K562 (cell line): ENCODE data around the gene PPP2R2D. TPM values are rescaled to one million over a fixed set of nuclear protein-coding genes. Genes with fewer than 3 reads are reported as not detected.

ENCODE experiments used
- ATAC-seq: fragments of 200-7000 bp; cut with Tn5 transposase; 3 replicates; pipeline ENCODE4 v1.9.1; 2020; ENCODE audit warnings: moderate library complexity
- BruUV-seq: library from RNA; stranded (reverse); fragments of 400-500 nt; replicated peaks from 2 replicates; lab custom pipeline; 2021; lab: Mats Ljungman, UMichigan
- CTCF ChIA-PET: fragments of 300-600 bp; formaldehyde crosslinking; extraction: SDS; loops from one replicate; lab custom pipeline; 2021; ENCODE audit warnings: low intra/inter-chr PET ratio; lab: Yijun Ruan, JAX
- POLR2A ChIA-PET: fragments of 300-600, 350-650 bp; sonication (Branson Sonifier 250); formaldehyde crosslinking; extraction: SDS; loops from one replicate; lab custom pipeline; 2021; ENCODE audit warnings: antibody characterized with exemption, inconsistent platforms; lab: Yijun Ruan, JAX
- DNase-seq, 4 experiments: peaks; one replicate each; pipeline versions ENCODE4 v3.0.0 to v3.0.0-alpha.2; 2011 to 2018; ENCODE audit warnings: low spot score in 3 of 4, mixed read lengths in 3 of 4; ENCODE audit errors: extremely low read depth in 1 of 4
- FAIRE-seq: peaks from 2 replicates; lab custom pipeline; 2011; peaks lifted over from hg19 to GRCh38; lab: Jason Lieb, UNC
- H2AFZ ChIP-seq: 2 replicates; pipeline ENCODE4 v1.6.0; 2011; ENCODE audit warnings: low read depth, low read length, control low read depth, inconsistent platforms
- H3K27ac ChIP-seq: fragments of 200-600 bp; 3 replicates; pipeline ENCODE4 v1.8.0; 2011; ENCODE audit warnings: low read depth, mild to moderate bottlenecking, control low read depth, inconsistent platforms, low read length, moderate library complexity, mixed read lengths; ENCODE audit errors: extremely low read depth
- H3K27me3 ChIP-seq, 2 experiments: fragments of 300-600 bp in 1 of 2; 2 replicates in 1 of 2; 3 replicates in 1 of 2; pipeline versions ENCODE4 v1.6.0 to v1.8.0; 2011; ENCODE audit warnings: inconsistent platforms in 2 of 2, low read length in 2 of 2, mild to moderate bottlenecking in 1 of 2, mixed read lengths in 1 of 2, moderate library complexity in 1 of 2; ENCODE audit not compliant: control insufficient read depth in 2 of 2, insufficient read depth in 2 of 2
- H3K36me3 ChIP-seq: fragments of 300-600 bp; 3 replicates; pipeline ENCODE4 v1.8.0; 2011; ENCODE audit warnings: mild to moderate bottlenecking, low read length, inconsistent platforms; ENCODE audit not compliant: control insufficient read depth, insufficient read depth
- H3K4me1 ChIP-seq, 2 experiments: fragments of 200-600 bp in 1 of 2; replicated peaks in 1 of 2; 2 replicates in 1 of 2; 3 replicates in 1 of 2; pipeline versions ENCODE4 v1.5.1 to v1.8.0; 2011; ENCODE audit warnings: inconsistent platforms in 2 of 2, low read length in 2 of 2, mild to moderate bottlenecking in 1 of 2, mixed read lengths in 1 of 2, moderate library complexity in 1 of 2; ENCODE audit not compliant: control insufficient read depth in 2 of 2, insufficient read depth in 2 of 2
- H3K4me2 ChIP-seq: 2 replicates; pipeline ENCODE4 v1.6.1; 2011; ENCODE audit warnings: low read length, control low read depth, inconsistent platforms, mixed read lengths; ENCODE audit not compliant: insufficient read depth
- H3K4me3 ChIP-seq: fragments of 200-600 bp; sonication (generic), shearing (Covaris generic); 2 replicates; pipeline ENCODE4 v1.5.1; 2016; ENCODE audit warnings: control low read depth, inconsistent platforms
- H3K79me2 ChIP-seq: fragments of 200-600 bp; 3 replicates; pipeline ENCODE4 v1.8.0; 2011; ENCODE audit warnings: low read length, inconsistent platforms; ENCODE audit not compliant: control insufficient read depth, insufficient read depth
- H3K9ac ChIP-seq, 2 experiments: 2 replicates each; pipeline versions ENCODE4 v1.6.0 to v1.6.1; 2011; ENCODE audit warnings: low read depth in 2 of 2, low read length in 2 of 2, control low read depth in 1 of 2, inconsistent platforms in 1 of 2, mild to moderate bottlenecking in 1 of 2, mixed read lengths in 1 of 2; ENCODE audit not compliant: insufficient read depth in 1 of 2
- H3K9me1 ChIP-seq: one replicate; pipeline ENCODE4 v1.6.0; 2011; ENCODE audit warnings: inconsistent platforms, mild to moderate bottlenecking, low read length, moderate library complexity; ENCODE audit not compliant: control insufficient read depth, insufficient read depth
- H3K9me3 ChIP-seq: replicated peaks from 2 replicates; pipeline ENCODE4 v1.5.1; 2011; ENCODE audit warnings: low read depth, low read length, inconsistent platforms; ENCODE audit not compliant: control insufficient read depth, insufficient read depth
- H4K20me1 ChIP-seq: replicated peaks from 2 replicates; pipeline ENCODE4 v1.6.1; 2011; ENCODE audit warnings: low read length, inconsistent platforms, mixed read lengths; ENCODE audit not compliant: control insufficient read depth, insufficient read depth
- ARHGAP35 ChIP-seq: fragments of 450-650 bp; IDR thresholded peaks from 2 replicates; pipeline ENCODE4 v1.6.1; 2018; ENCODE audit not compliant: partially characterized antibody
- CBFA2T2 ChIP-seq: fragments of 450-650 bp; conservative IDR thresholded peaks from 2 replicates; pipeline ENCODE4 v1.6.1; 2017; ENCODE audit warnings: mild to moderate bottlenecking
- HDAC1 ChIP-seq, 2 experiments: fragments of 450-650 bp; IDR thresholded peaks; 2 replicates each; pipeline ENCODE4 v1.6.1; 2016 to 2017; ENCODE audit warnings: inconsistent platforms in 1 of 2, mild to moderate bottlenecking in 1 of 2, moderate library complexity in 1 of 2
- ILF3 ChIP-seq: fragments of 450-650 bp; IDR thresholded peaks from 2 replicates; pipeline ENCODE4 v1.6.1; 2018; ENCODE audit warnings: antibody characterized with exemption, mild to moderate bottlenecking, moderate library complexity, borderline replicate concordance
- KLF10 ChIP-seq: fragments of 250-450 bp; sonication (Bioruptor Pico); IDR thresholded peaks from 2 replicates; pipeline ENCODE4 v1.6.1; 2021; ENCODE audit warnings: matching md5 sums
- MTF1 ChIP-seq: fragments of 250-450 bp; sonication (Bioruptor Pico); IDR thresholded peaks from 2 replicates; pipeline ENCODE4 v1.9.0; 2021; ENCODE audit warnings: moderate library complexity, mild to moderate bottlenecking, inconsistent platforms, borderline replicate concordance
- PHB ChIP-seq: fragments of 250-450 bp; sonication (Bioruptor Pico); IDR thresholded peaks from 2 replicates; pipeline ENCODE4 v1.5.0; 2021
- TEAD2 ChIP-seq: fragments of 450-650 bp; IDR thresholded peaks from 2 replicates; pipeline ENCODE4 v1.6.1; 2016; ENCODE audit warnings: missing genetic modification characterization, control low read depth, missing compliant biosample characterization
- WGBS: fragments of 100-300 bp; shearing (Covaris generic); methylation state at CpG from one replicate; pipeline ENCODE4 v1.1.6; 2016; ENCODE audit warnings: low coverage, mixed read lengths; ENCODE audit not compliant: insufficient coverage; ENCODE audit errors: missing lambda C conversion rate; 5-methylcytosine and 5-hydroxymethylcytosine counted together
- in situ Hi-C: fragments of 300-500 bp; cut with MboI; formaldehyde crosslinking; loops from 4 replicates; pipeline ENCODE4 v1.15.0; 2018; ENCODE audit warnings: inconsistent platforms, mixed read lengths
- intact Hi-C: fragments of 100-400 bp; cut with micrococcal nuclease; formaldehyde crosslinking; loops from 2 replicates; pipeline ENCODE4 v1.14.2; 2022
- polyA plus RNA-seq, 8 experiments: library from polyadenylated mRNA; depleted of rRNA in 4 of 8; stranded (reverse) in 5 of 8; unstranded in 3 of 8; fragments of >200 nt; fragmentation: Nextera tagmentation in 2 of 8; fragmentation: Illumina TruSeq in 1 of 8; extraction: Ambion mirVana in 2 of 8; extraction: Trizol in 1 of 8; gene quantifications; 2 replicates each; pipeline versions ENCODE4 v1.2.1 to v1.2.3, GENCODE V29; 2011 to 2014; ENCODE audit warnings: inconsistent platforms in 1 of 8, missing spikeins in 1 of 8
- total RNA-seq, 7 experiments: library from RNA; depleted of rRNA in 6 of 7; stranded (reverse); fragments of >200 nt in 6 of 7; fragmentation: Illumina TruSeq in 2 of 7; extraction: Trizol in 2 of 7; gene quantifications; 2 replicates each; pipeline versions ENCODE4 v1.2.1 to v1.2.3, GENCODE V29; 2011 to 2021; ENCODE audit warnings: low replicate concordance in 1 of 7
- TF ChIP-seq, protein P1 (sequence below): fragments of 450-650 bp; IDR thresholded peaks from 2 replicates; pipeline ENCODE4 v1.6.1; 2016
- TF ChIP-seq, protein P2 (sequence below): fragments of 200-800 bp; sonication (Bioruptor generic); IDR thresholded peaks from 2 replicates; pipeline ENCODE4 v1.6.1; 2017; ENCODE audit warnings: missing genetic modification characterization, missing compliant biosample characterization
- TF ChIP-seq, protein P3 (sequence below): sonication (generic); IDR thresholded peaks from 2 replicates; pipeline ENCODE4 v1.6.1; 2016
- TF ChIP-seq, protein P4 (sequence below): sonication (generic); formaldehyde crosslinking; IDR thresholded peaks from 2 replicates; pipeline ENCODE4 v1.8.1; 2023; ENCODE audit warnings: mild to moderate bottlenecking, missing genetic modification reagents

PPP2R2D gene
- total and polyA plus RNA-seq, 9 of the 15 experiments (the other 6 are each of a cell fraction or from before 2014, with no cell fraction given) = 1.9 to 37.0 (median 26.8) TPM

DNA sequence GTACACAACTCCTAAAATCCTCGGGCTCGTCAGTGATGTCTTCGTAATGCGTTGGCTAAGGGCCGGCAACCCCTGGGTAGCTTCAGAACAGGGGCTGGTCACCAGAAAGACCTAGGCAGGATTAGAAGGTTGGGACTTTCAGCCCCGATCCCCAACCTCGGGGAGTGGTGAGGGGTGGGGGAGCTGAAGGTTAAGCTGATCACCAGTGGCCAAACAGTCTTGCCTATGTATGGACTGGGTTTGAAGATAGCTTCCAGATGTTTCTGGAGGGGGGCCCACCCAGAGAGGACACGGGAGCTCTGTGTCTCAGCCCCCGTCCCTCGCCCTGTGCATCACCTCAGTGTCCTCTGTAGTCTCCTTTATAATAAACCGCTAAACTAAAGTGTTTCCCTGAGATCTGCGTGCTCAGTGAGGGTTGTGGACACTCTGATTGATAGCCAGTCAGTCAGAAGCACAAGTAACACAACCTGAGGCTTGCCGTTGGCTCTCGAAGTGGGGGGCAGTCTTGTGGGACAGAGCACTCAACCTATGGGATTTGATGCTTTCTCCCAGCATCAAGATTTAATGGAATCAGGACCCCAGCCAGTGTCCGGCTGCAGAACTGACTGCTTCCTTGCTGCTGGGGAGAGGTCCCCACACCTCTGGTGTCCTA lies 10.0 kb downstream of the PPP2R2D start (continued):
- TF ChIP-seq, protein P1, sequence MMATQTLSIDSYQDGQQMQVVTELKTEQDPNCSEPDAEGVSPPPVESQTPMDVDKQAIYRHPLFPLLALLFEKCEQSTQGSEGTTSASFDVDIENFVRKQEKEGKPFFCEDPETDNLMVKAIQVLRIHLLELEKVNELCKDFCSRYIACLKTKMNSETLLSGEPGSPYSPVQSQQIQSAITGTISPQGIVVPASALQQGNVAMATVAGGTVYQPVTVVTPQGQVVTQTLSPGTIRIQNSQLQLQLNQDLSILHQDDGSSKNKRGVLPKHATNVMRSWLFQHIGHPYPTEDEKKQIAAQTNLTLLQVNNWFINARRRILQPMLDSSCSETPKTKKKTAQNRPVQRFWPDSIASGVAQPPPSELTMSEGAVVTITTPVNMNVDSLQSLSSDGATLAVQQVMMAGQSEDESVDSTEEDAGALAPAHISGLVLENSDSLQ = peak; percentile 78
- TF ChIP-seq, protein P2, sequence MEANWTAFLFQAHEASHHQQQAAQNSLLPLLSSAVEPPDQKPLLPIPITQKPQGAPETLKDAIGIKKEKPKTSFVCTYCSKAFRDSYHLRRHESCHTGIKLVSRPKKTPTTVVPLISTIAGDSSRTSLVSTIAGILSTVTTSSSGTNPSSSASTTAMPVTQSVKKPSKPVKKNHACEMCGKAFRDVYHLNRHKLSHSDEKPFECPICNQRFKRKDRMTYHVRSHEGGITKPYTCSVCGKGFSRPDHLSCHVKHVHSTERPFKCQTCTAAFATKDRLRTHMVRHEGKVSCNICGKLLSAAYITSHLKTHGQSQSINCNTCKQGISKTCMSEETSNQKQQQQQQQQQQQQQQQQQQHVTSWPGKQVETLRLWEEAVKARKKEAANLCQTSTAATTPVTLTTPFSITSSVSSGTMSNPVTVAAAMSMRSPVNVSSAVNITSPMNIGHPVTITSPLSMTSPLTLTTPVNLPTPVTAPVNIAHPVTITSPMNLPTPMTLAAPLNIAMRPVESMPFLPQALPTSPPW (CRISPR knock-in tag) = peak; percentile 38; the same call in 1 of the 2 replicates
- TF ChIP-seq ARHGAP35 (no peak), CBFA2T2 (0 out of 2 replicates have a peak, but pooled peaks have one; percentile 15)
- TF ChIP-seq, protein P3, sequence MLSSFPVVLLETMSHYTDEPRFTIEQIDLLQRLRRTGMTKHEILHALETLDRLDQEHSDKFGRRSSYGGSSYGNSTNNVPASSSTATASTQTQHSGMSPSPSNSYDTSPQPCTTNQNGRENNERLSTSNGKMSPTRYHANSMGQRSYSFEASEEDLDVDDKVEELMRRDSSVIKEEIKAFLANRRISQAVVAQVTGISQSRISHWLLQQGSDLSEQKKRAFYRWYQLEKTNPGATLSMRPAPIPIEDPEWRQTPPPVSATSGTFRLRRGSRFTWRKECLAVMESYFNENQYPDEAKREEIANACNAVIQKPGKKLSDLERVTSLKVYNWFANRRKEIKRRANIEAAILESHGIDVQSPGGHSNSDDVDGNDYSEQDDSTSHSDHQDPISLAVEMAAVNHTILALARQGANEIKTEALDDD = peak; percentile 73

DNA sequence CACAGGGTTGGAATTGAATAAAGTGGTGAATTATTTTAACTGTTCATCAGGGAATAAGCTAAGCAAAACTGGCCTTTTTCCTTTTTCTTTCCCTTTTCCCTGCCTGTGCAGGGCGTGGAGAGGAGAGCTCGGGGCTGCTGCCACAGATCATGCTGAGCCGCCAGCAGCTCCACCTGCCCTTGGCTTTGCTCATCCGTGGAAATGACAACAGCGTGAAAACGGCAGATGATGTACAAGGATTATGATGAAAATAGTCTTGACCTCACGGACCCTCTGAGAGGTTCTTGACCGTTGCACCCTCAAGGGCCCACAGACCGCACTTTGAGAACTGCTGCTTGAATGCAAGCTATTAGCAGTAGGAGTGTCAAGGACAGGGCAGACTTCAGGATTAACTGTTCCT lies 10.6 kb downstream of the PPP2R2D start:
- BruUV-seq = no TSS peak
- Histone ChIP-seq H3K36me3 (peaks cover 36% of the 10 kb centered on the region), H3K79me2 (peaks cover 96% of the 10 kb centered on the region), H3K9me3 (no peaks in the 10 kb centered on the region), H3K4me2 (no peak overlapping the region), H3K9me1 (peaks cover 2% of the 10 kb centered on the region), H4K20me1 (peaks cover 13% of the 10 kb centered on the region; the same call in 1 of the 2 replicates), H3K27me3 (no peaks in the 10 kb centered on the region), H3K4me3 (no peak overlapping the region), H2AFZ (no peak overlapping the region)
- DNase-seq (no peak), FAIRE-seq (no peak)
- ChIA-PET POLR2A (interaction anchor here (1.1 to 9.0 kb wide), 5 partner anchors 9 to 32 kb away, joined by 3 to 100 read pairs (median 3); partner anchors contain the start of gene PPP2R2D), CTCF (no interaction called here)
- WGBS = 75% methylated on average over 6 of the region's 9 CpGs
- no peak for TF ChIP-seq KLF10
- TF ChIP-seq ILF3 = no peak
- no peak for TF ChIP-seq MTF1 (CRISPR knock-in tag)
- TF ChIP-seq PHB (CRISPR knock-in tag) = no peak
- TF ChIP-seq HDAC1 (IDR thresholded peaks at IDR 0.05) = no peak
- no peak for TF ChIP-seq TEAD2
- TF ChIP-seq, protein P4, sequence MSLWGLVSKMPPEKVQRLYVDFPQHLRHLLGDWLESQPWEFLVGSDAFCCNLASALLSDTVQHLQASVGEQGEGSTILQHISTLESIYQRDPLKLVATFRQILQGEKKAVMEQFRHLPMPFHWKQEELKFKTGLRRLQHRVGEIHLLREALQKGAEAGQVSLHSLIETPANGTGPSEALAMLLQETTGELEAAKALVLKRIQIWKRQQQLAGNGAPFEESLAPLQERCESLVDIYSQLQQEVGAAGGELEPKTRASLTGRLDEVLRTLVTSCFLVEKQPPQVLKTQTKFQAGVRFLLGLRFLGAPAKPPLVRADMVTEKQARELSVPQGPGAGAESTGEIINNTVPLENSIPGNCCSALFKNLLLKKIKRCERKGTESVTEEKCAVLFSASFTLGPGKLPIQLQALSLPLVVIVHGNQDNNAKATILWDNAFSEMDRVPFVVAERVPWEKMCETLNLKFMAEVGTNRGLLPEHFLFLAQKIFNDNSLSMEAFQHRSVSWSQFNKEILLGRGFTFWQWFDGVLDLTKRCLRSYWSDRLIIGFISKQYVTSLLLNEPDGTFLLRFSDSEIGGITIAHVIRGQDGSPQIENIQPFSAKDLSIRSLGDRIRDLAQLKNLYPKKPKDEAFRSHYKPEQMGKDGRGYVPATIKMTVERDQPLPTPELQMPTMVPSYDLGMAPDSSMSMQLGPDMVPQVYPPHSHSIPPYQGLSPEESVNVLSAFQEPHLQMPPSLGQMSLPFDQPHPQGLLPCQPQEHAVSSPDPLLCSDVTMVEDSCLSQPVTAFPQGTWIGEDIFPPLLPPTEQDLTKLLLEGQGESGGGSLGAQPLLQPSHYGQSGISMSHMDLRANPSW (CRISPR knock-in tag) = no peak
- TF ChIP-seq CBFA2T2 = no peak
- TF ChIP-seq, all 486 proteins: peak for 0
- H3K4me1 ChIP-seq = peaks cover 13 to 45% of the 10 kb centered on the region in 2 experiments
- no peak overlapping the region for H3K9ac ChIP-seq
- ATAC-seq = no peak
- no peak overlapping the region for H3K27ac ChIP-seq
- in situ Hi-C loops = no loop called here
- intact Hi-C loops = no loop called here
